Measurements from ENCODE around the gene ORC6. TPM values are rescaled to one million over a fixed set of nuclear protein-coding genes. Genes with fewer than 3 reads are reported as not detected.

Gene ORC6
- total and polyA plus RNA-seq, 10 of the 15 experiments (the other 5 are each of a cell fraction or from before 2014, with no cell fraction given), result 25.7 to 88.5 (median 49.1) TPM

DNA sequence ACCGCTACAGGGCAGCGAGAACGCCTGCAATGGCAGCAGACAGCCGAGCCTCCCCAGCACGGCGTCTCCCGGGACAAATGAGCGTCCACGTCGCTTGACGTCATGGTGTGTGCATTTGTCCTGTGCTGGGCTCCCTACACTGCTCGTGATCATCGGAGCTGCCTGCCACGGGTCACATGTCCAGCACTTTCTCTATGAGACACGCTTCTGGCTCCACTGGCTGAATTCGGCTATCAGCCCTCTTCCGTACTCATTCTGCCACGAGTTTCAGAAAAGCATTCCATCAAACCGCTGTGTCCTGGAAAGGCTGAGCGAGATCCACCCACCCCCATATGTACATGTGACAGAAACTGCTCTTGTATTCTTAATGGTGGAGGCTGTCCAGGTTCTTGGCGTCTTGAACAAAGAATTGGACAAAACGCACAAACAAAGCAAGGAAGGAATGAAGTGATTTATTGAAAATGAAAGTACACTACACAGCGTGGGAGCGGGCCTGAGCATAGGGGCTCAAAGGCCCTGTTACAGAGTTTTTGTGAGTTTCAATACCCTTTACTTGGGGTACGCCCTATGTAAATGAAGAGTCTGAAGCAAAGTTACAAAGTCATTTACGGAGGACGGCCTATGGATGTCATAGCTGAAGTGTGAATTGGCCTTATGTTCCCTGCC is 39.7 kb upstream of the ORC6 start (continued):
- TF ChIP-seq, protein P1, sequence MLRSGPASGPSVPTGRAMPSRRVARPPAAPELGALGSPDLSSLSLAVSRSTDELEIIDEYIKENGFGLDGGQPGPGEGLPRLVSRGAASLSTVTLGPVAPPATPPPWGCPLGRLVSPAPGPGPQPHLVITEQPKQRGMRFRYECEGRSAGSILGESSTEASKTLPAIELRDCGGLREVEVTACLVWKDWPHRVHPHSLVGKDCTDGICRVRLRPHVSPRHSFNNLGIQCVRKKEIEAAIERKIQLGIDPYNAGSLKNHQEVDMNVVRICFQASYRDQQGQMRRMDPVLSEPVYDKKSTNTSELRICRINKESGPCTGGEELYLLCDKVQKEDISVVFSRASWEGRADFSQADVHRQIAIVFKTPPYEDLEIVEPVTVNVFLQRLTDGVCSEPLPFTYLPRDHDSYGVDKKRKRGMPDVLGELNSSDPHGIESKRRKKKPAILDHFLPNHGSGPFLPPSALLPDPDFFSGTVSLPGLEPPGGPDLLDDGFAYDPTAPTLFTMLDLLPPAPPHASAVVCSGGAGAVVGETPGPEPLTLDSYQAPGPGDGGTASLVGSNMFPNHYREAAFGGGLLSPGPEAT (IDR thresholded peaks at IDR 0.05; ENCODE audit: low read depth), result no peak
- TF ChIP-seq CREM (IDR thresholded peaks at IDR 0.05; ENCODE audit: low read depth) (no peak), FOS (IDR thresholded peaks at IDR 0.05; ENCODE audit: borderline replicate concordance, extremely low read depth, insufficient read length) (no peak), RFX5 (IDR thresholded peaks at IDR 0.05; ENCODE audit: low read depth, low read length) (no peak), ZBED1 (IDR thresholded peaks at IDR 0.05; ENCODE audit: borderline replicate concordance) (no peak), ZNF24 (IDR thresholded peaks at IDR 0.05) (no peak), TCF3 (IDR thresholded peaks at IDR 0.05; ENCODE audit: borderline replicate concordance, insufficient read depth, low read depth, low read length) (no peak), RAD21 (IDR thresholded peaks at IDR 0.05; ENCODE audit: insufficient read depth, low read depth, low read length) (no peak)

- no TSS peak for BruUV-seq (replicated peaks)
- no peak overlapping the region for H3K9ac ChIP-seq (ENCODE audit: control insufficient read depth, insufficient read depth, low read length)
- no peaks in the 10 kb centered on the region for H3K4me1 ChIP-seq (ENCODE audit: control insufficient read depth, insufficient read depth, low read length)
- in situ Hi-C loops (cut with MboI), result no loop called here
- CTCF ChIA-PET, result interaction anchor here (1.0 kb wide), 1 partner anchor 24 kb away, joined by 3 read pairs; no protein-coding TSS in a partner anchor
- 97% methylated on average over 5 of the region's 5 CpGs for WGBS (ENCODE audit: insufficient coverage, insufficient replicate concordance, low lambda C conversion rate, missing lambda C conversion rate)
- no peaks in the 10 kb centered on the region for H3K27me3 ChIP-seq (replicated peaks in 1 of 2; ENCODE audit: control insufficient read depth in 2 of 2, insufficient read depth in 2 of 2, low read length in 1 of 2)
- H3K79me2 ChIP-seq (ENCODE audit: control insufficient read depth, insufficient read depth, low read length), result no peaks in the 10 kb centered on the region
- ATAC-seq (no peak), DNase-seq (ENCODE audit: low read depth, low spot score) (no peak), FAIRE-seq (no peak)
- RAD21 ChIA-PET (ENCODE audit: unreplicated experiment), result no interaction called here
- H3K4me3 ChIP-seq, result no peak overlapping the region
- POLR2A ChIA-PET, result no interaction called here
- SMC1A ChIA-PET (ENCODE audit: uncharacterized antibody, unreplicated experiment), result no interaction called here
- H3K9me3 ChIP-seq (replicated peaks; ENCODE audit: control insufficient read depth, insufficient read depth, low read length), result no peaks in the 10 kb centered on the region
- no peaks in the 10 kb centered on the region for H4K20me1 ChIP-seq (ENCODE audit: control insufficient read depth, insufficient read depth)
- H2AFZ ChIP-seq (ENCODE audit: control insufficient read depth, low read depth, low read length), result no peak overlapping the region
- H3K4me2 ChIP-seq (ENCODE audit: control insufficient read depth, insufficient read depth), result no peak overlapping the region
- no peaks in the 10 kb centered on the region for H3K36me3 ChIP-seq (ENCODE audit: control insufficient read depth in 2 of 2, insufficient read depth in 2 of 2, low read length in 1 of 2)
- intact Hi-C loops (cut with micrococcal nuclease; ENCODE audit: unreplicated experiment), result no loop called here
- no peak overlapping the region for H3K27ac ChIP-seq (ENCODE audit: control insufficient read depth, insufficient read depth)
- TF ChIP-seq, protein P2, sequence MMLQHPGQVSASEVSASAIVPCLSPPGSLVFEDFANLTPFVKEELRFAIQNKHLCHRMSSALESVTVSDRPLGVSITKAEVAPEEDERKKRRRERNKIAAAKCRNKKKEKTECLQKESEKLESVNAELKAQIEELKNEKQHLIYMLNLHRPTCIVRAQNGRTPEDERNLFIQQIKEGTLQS (IDR thresholded peaks at IDR 0.05; ENCODE audit: borderline replicate concordance, extremely low read depth, low read depth, low read length), result no peak
- TF ChIP-seq GABPA (IDR thresholded peaks at IDR 0.05; ENCODE audit: low read depth), result no peak
- TF ChIP-seq SMARCA5 (IDR thresholded peaks at IDR 0.05), result no peak
- TF ChIP-seq CHD2 (IDR thresholded peaks at IDR 0.05; ENCODE audit: borderline replicate concordance, low read depth, low read length), result no peak
- TF ChIP-seq YBX1 (IDR thresholded peaks at IDR 0.05), result no peak
- TF ChIP-seq NFIC (IDR thresholded peaks at IDR 0.05; ENCODE audit: low read depth, low read length), result no peak
- TF ChIP-seq GATAD2B (conservative IDR thresholded peaks at IDR 0.05; ENCODE audit: low read depth), result no peak
- no peak for TF ChIP-seq JUND (IDR thresholded peaks at IDR 0.05; ENCODE audit: low read depth, low read length)
- no peak for TF ChIP-seq NR2C2 (IDR thresholded peaks at IDR 0.05; ENCODE audit: borderline replicate concordance, control insufficient read depth, insufficient read length, low read depth)
- no peak for TF ChIP-seq STAT3 (IDR thresholded peaks at IDR 0.05; ENCODE audit: low read depth, low read length)
- TF ChIP-seq KLF5 (IDR thresholded peaks at IDR 0.05; ENCODE audit: partially characterized antibody), result no peak
- TF ChIP-seq, protein P3, sequence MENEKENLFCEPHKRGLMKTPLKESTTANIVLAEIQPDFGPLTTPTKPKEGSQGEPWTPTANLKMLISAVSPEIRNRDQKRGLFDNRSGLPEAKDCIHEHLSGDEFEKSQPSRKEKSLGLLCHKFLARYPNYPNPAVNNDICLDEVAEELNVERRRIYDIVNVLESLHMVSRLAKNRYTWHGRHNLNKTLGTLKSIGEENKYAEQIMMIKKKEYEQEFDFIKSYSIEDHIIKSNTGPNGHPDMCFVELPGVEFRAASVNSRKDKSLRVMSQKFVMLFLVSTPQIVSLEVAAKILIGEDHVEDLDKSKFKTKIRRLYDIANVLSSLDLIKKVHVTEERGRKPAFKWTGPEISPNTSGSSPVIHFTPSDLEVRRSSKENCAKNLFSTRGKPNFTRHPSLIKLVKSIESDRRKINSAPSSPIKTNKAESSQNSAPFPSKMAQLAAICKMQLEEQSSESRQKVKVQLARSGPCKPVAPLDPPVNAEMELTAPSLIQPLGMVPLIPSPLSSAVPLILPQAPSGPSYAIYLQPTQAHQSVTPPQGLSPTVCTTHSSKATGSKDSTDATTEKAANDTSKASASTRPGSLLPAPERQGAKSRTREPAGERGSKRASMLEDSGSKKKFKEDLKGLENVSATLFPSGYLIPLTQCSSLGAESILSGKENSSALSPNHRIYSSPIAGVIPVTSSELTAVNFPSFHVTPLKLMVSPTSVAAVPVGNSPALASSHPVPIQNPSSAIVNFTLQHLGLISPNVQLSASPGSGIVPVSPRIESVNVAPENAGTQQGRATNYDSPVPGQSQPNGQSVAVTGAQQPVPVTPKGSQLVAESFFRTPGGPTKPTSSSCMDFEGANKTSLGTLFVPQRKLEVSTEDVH (IDR thresholded peaks at IDR 0.05; ENCODE audit: low read depth, partially characterized antibody), result no peak
- no peak for TF ChIP-seq BMI1 (IDR thresholded peaks at IDR 0.05; ENCODE audit: borderline replicate concordance)
Observed at GRCh38 chr16:46650254-46650623, 39.2 kb upstream of the ORC6 start.

All from GM12878 (cell line).